Measurements from ENCODE around the gene GPC1.

The GPC1 gene

DNA sequence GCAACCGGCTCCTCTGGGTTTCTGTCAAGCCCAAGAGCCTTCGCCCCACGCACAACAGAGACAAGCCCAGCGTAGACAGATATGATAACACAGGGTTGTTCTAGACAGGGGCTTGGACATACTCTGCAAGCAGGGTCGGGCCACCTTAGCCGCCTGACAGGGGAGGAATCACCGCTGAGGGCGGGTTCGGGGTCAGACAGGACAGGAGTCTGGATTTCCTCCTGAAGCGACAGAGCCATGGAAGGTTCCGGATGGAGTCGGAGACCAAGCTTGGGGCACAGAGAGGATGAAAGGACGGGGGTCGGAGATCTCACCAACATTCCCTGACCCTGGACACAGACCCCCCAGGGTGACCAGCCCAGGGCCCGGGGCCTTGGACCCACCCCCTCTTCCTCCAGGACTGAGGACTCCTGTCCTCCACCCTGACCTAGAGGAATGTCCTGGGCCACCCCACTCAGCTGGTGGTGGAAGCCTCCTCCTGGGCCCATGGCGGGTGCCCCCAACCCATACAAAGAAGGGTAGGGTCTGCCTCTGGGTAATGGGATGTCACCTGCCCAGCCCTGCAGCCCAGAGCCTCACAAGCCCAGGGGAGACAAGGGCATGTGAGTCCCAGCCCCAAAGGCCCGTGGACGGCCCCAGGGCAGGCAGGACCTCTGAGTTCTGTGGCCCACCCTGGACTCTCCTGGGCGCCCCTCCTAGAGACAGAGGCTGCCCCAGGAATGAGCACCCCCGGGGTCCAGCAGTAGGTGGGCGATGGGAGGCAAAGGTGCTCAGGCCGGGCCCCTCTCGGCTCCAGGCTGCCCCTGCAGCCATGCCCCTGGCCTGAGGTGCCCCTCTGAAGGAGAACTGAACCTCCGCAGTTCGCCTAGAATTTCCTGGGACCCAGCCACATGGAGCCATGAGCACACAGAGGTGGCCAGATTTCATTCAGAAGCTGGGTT, 44.1 kb upstream of the GPC1 start:
- H3K27me3 ChIP-seq (ENCODE audit: control insufficient read depth in 1 of 2, insufficient read depth in 2 of 2, low read length in 2 of 2) = no peaks in the 10 kb centered on the region
- H3K9me3 ChIP-seq (ENCODE audit: control insufficient read depth in 1 of 2, low read length in 2 of 2) = no peaks in the 10 kb centered on the region
- H3K27ac ChIP-seq (ENCODE audit: low read depth, low read length) = no peak overlapping the region
- H3K4me1 ChIP-seq (ENCODE audit: control insufficient read depth in 1 of 2, insufficient read depth in 2 of 2, low read length in 2 of 2) = no peaks in the 10 kb centered on the region
- no peak overlapping the region for H3K4me3 ChIP-seq (ENCODE audit: low read depth in 1 of 2, low read length in 2 of 2)
- H3K36me3 ChIP-seq (ENCODE audit: control insufficient read depth in 1 of 2, insufficient read depth in 2 of 2, low read length in 2 of 2) = no peaks in the 10 kb centered on the region
- H3K9ac ChIP-seq (ENCODE audit: low read depth in 1 of 2, low read length in 2 of 2) = no peak overlapping the region

DNA sequence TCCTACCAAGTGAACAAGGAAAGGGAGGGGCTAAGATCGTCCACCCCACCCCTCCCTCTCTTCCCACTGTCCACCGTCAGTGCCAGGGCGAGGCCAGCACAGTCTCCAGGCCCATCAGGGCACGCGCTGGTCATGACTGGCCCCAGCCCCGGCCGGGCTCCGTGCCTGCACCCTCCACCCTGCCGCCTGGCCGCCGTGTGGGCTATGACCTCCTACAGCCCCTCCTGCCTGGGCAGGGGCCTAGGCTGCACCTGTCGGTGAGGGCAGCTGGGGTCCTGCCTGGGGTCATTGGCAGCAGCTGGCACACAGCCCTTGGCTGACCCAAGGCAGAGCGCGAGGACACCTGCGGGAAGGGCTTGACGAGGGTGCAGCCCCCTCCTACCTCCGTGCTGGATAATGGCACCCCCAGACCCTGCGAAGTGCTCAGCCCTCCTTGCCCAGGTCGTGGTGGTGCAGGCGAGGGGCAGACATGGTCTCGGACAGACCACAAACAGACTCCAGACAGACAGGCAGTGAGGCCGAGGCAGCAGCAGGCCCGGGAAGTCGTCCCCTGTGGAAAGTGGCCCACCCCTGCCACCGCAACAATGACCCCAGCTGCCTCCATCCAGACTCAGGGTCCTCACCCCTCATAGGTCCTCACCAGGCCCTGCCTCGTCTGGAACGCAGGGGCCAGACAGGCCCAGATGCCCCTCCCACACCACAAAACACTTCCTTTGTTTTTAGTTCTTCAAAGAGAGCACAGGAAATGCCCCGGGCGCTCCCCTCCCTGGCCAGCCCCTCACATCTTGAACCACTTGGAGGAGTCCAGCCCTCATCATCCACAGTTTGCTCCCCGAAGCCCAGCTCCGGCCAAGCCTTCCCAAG, 43.1 kb upstream of the GPC1 start:
- H3K27ac ChIP-seq (ENCODE audit: low read depth, low read length) = no peak overlapping the region

GRCh38 chr2:240392948-240393830, 42.3 kb upstream of the GPC1 start:
- Histone ChIP-seq H3K27ac (ENCODE audit: low read depth, low read length) (no peak overlapping the region), H3K27me3 (ENCODE audit: control insufficient read depth in 1 of 2, insufficient read depth in 2 of 2, low read length in 2 of 2) (no peaks in the 10 kb centered on the region), H3K9ac (ENCODE audit: low read depth in 1 of 2, low read length in 2 of 2) (no peak overlapping the region), H3K4me1 (ENCODE audit: control insufficient read depth in 1 of 2, insufficient read depth in 2 of 2, low read length in 2 of 2) (no peaks in the 10 kb centered on the region), H3K9me3 (ENCODE audit: control insufficient read depth in 1 of 2, low read length in 2 of 2) (no peaks in the 10 kb centered on the region), H3K4me3 (ENCODE audit: low read depth in 1 of 2, low read length in 2 of 2) (no peak overlapping the region), H3K36me3 (ENCODE audit: control insufficient read depth in 1 of 2, insufficient read depth in 2 of 2, low read length in 2 of 2) (no peaks in the 10 kb centered on the region)

More for the DNA sequence above, 43.1 kb upstream of the GPC1 start:
- no peaks in the 10 kb centered on the region for H3K36me3 ChIP-seq (ENCODE audit: control insufficient read depth in 1 of 2, insufficient read depth in 2 of 2, low read length in 2 of 2)
- no peaks in the 10 kb centered on the region for H3K27me3 ChIP-seq (ENCODE audit: control insufficient read depth in 1 of 2, insufficient read depth in 2 of 2, low read length in 2 of 2)
- no peak overlapping the region for H3K4me3 ChIP-seq (ENCODE audit: low read depth in 1 of 2, low read length in 2 of 2)
- no peaks in the 10 kb centered on the region for H3K4me1 ChIP-seq (ENCODE audit: control insufficient read depth in 1 of 2, insufficient read depth in 2 of 2, low read length in 2 of 2)
- H3K9ac ChIP-seq (ENCODE audit: low read depth in 1 of 2, low read length in 2 of 2) = no peak overlapping the region
- H3K9me3 ChIP-seq (ENCODE audit: control insufficient read depth in 1 of 2, low read length in 2 of 2) = no peaks in the 10 kb centered on the region

DNA sequence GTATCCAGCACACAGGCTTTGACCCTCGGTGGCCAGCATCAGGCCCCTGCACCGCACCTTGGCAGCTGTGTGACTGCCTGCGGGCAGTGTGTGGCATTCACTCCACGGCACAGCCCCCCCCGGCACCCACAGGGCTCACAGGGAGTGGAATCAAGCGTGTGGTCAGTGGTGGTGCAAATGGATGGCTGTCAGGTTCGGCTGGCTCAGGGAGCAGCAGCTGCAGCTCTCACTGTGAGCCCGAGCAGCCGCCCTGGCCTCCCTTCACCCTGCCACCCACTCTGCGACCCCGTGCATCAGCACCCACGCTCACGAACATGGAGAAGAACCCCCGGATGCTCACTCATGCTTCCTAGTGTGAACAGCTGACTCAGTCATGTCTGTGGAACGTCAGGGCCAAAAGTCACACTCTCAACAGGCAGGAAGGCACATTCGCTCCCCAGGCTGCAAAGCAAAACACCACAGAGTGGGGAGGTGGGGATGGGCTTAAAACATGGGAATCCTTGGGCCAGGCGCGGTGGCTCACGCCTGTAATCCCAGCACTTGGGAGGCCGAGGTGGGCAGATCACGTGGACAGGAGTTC, 41.5 kb upstream of the GPC1 start:
- no peak overlapping the region for H3K4me3 ChIP-seq (ENCODE audit: low read depth in 1 of 2, low read length in 2 of 2)
- H3K4me1 ChIP-seq (ENCODE audit: control insufficient read depth in 1 of 2, insufficient read depth in 2 of 2, low read length in 2 of 2) = no peaks in the 10 kb centered on the region
- H3K9ac ChIP-seq (ENCODE audit: low read depth in 1 of 2, low read length in 2 of 2) = no peak overlapping the region
- H3K36me3 ChIP-seq (ENCODE audit: control insufficient read depth in 1 of 2, insufficient read depth in 2 of 2, low read length in 2 of 2) = no peaks in the 10 kb centered on the region
- H3K27me3 ChIP-seq (ENCODE audit: control insufficient read depth in 1 of 2, insufficient read depth in 2 of 2, low read length in 2 of 2) = no peaks in the 10 kb centered on the region
- H3K27ac ChIP-seq (ENCODE audit: low read depth, low read length) = no peak overlapping the region
- no peaks in the 10 kb centered on the region for H3K9me3 ChIP-seq (ENCODE audit: control insufficient read depth in 1 of 2, low read length in 2 of 2)

- H3K4me1 ChIP-seq (ENCODE audit: control insufficient read depth in 1 of 2, insufficient read depth in 2 of 2, low read length in 2 of 2) = no peaks in the 10 kb centered on the region
Observed at GRCh38 chr2:240394549-240394948, 40.9 kb upstream of the GPC1 start.

DNA sequence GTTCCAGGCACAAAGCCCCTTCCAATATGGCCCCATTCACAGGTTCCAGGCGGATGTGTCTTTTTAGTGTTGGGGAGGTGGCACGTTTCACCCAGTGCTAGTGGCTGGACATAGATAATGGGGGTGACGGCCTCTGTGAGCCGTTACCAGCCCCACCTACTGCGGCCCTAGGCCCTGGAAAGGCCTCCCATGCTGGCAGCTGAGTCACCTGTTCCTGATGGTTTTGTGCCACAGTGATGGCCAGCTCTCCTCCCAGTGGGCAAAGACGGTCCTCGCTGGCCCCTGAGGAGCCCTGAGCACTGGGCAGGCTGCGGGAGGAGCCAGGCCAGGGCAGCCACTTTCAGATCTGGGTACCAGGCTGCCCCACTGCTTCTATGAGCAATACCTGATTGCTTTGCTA, 40.0 kb upstream of the GPC1 start:
- Histone ChIP-seq H3K9ac (ENCODE audit: low read depth in 1 of 2, low read length in 2 of 2) (no peak overlapping the region), H3K36me3 (ENCODE audit: control insufficient read depth in 1 of 2, insufficient read depth in 2 of 2, low read length in 2 of 2) (no peaks in the 10 kb centered on the region), H3K27ac (ENCODE audit: low read depth, low read length) (no peak overlapping the region), H3K4me3 (ENCODE audit: low read depth in 1 of 2, low read length in 2 of 2) (no peak overlapping the region), H3K27me3 (ENCODE audit: control insufficient read depth in 1 of 2, insufficient read depth in 2 of 2, low read length in 2 of 2) (no peaks in the 10 kb centered on the region), H3K4me1 (ENCODE audit: control insufficient read depth in 1 of 2, insufficient read depth in 2 of 2, low read length in 2 of 2) (no peaks in the 10 kb centered on the region), H3K9me3 (ENCODE audit: control insufficient read depth in 1 of 2, low read length in 2 of 2) (no peaks in the 10 kb centered on the region)

More at GRCh38 chr2:240394549-240394948, 40.9 kb upstream of the GPC1 start:
- no peak overlapping the region for H3K4me3 ChIP-seq (ENCODE audit: low read depth in 1 of 2, low read length in 2 of 2)
- H3K36me3 ChIP-seq (ENCODE audit: control insufficient read depth in 1 of 2, insufficient read depth in 2 of 2, low read length in 2 of 2) = no peaks in the 10 kb centered on the region
- no peaks in the 10 kb centered on the region for H3K27me3 ChIP-seq (ENCODE audit: control insufficient read depth in 1 of 2, insufficient read depth in 2 of 2, low read length in 2 of 2)
- H3K9me3 ChIP-seq (ENCODE audit: control insufficient read depth in 1 of 2, low read length in 2 of 2) = no peaks in the 10 kb centered on the region
- no peak overlapping the region for H3K27ac ChIP-seq (ENCODE audit: low read depth, low read length)
- H3K9ac ChIP-seq (ENCODE audit: low read depth in 1 of 2, low read length in 2 of 2) = no peak overlapping the region

DNA sequence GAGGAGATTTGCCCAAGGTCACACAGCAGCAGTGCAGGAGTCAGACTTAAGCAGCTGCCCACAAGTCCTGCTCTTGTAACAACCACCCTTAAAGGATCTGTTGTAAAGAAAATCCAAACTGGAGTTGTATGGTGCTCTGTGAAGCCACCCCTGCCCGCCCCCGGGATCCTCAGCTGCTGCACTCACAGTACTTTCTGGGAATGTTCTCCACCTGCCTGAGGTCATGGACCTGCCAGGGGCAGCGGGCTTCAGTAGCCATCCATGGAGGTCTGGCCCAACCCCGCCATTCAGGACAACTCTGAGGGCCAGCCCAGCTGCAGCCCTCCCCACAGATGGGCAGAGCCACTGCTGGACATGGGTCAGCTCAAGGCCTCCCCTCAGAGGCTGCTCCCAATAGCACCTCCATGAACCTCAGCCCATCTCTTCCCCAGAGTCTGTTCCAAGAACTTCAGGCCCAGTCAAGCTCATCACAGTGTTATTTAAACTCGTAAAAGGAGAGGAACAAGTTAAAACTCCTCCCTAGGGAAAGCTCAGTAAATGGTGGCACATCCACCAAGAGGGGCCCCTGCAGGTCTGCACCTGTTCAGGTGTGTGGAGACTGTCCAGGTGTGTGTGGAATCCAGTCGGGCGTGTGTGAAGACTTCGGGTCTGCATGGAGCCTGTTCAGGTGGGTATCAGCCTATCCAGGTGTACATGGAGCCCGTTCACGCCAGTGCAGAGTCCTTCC, 39.4 kb upstream of the GPC1 start:
- H3K9ac ChIP-seq (ENCODE audit: low read depth in 1 of 2, low read length in 2 of 2) = no peak overlapping the region
- H3K27ac ChIP-seq (ENCODE audit: low read depth, low read length) = no peak overlapping the region
- no peak overlapping the region for H3K4me3 ChIP-seq (ENCODE audit: low read depth in 1 of 2, low read length in 2 of 2)
- H3K27me3 ChIP-seq (ENCODE audit: control insufficient read depth in 1 of 2, insufficient read depth in 2 of 2, low read length in 2 of 2) = no peaks in the 10 kb centered on the region
- no peaks in the 10 kb centered on the region for H3K4me1 ChIP-seq (ENCODE audit: control insufficient read depth in 1 of 2, insufficient read depth in 2 of 2, low read length in 2 of 2)
- no peaks in the 10 kb centered on the region for H3K9me3 ChIP-seq (ENCODE audit: control insufficient read depth in 1 of 2, low read length in 2 of 2)
- no peaks in the 10 kb centered on the region for H3K36me3 ChIP-seq (ENCODE audit: control insufficient read depth in 1 of 2, insufficient read depth in 2 of 2, low read length in 2 of 2)

- Histone ChIP-seq H3K4me1 (ENCODE audit: control insufficient read depth in 1 of 2, insufficient read depth in 2 of 2, low read length in 2 of 2) (no peaks in the 10 kb centered on the region), H3K27me3 (ENCODE audit: control insufficient read depth in 1 of 2, insufficient read depth in 2 of 2, low read length in 2 of 2) (no peaks in the 10 kb centered on the region), H3K9me3 (ENCODE audit: control insufficient read depth in 1 of 2, low read length in 2 of 2) (no peaks in the 10 kb centered on the region), H3K9ac (ENCODE audit: low read depth in 1 of 2, low read length in 2 of 2) (no peak overlapping the region), H3K4me3 (ENCODE audit: low read depth in 1 of 2, low read length in 2 of 2) (no peak overlapping the region), H3K27ac (ENCODE audit: low read depth, low read length) (no peak overlapping the region), H3K36me3 (ENCODE audit: control insufficient read depth in 1 of 2, insufficient read depth in 2 of 2, low read length in 2 of 2) (no peaks in the 10 kb centered on the region)
Observed at GRCh38 chr2:240396623-240397541, 38.6 kb upstream of the GPC1 start.
